RPMI7951 (cell line): Measurements from ENCODE around the gene CYYR1. TPM values are rescaled to one million over a fixed set of nuclear protein-coding genes. Genes with fewer than 3 reads are reported as not detected.
"Not testable (repeated sequence)": the region's sequence is repeated elsewhere in the genome, so short reads cannot be mapped to it uniquely, and the experiment has no call there.

Experiments used
- DNase-seq: peaks from one replicate; pipeline ENCODE4 v3.0.0-alpha.2; 2012; ENCODE audit warnings: low read depth
- total RNA-seq: library from RNA; depleted of rRNA; stranded (reverse); fragments of >200 nt; shearing (Covaris generic); gene quantifications from 2 replicates; pipeline ENCODE4 v1.2.3, GENCODE V29; 2014

CYYR1 gene
- total RNA-seq, 1 experiment from 2014 or later, result not detected

GRCh38 chr21:26489781-26490180, 83.3 kb downstream of the CYYR1 start:
- no peak for DNase-seq

GRCh38 chr21:26487981-26488480, 85.1 kb downstream of the CYYR1 start:
- no peak for DNase-seq

- no peak for DNase-seq
Observed at GRCh38 chr21:26473471-26473870, 99.6 kb downstream of the CYYR1 start.

DNA sequence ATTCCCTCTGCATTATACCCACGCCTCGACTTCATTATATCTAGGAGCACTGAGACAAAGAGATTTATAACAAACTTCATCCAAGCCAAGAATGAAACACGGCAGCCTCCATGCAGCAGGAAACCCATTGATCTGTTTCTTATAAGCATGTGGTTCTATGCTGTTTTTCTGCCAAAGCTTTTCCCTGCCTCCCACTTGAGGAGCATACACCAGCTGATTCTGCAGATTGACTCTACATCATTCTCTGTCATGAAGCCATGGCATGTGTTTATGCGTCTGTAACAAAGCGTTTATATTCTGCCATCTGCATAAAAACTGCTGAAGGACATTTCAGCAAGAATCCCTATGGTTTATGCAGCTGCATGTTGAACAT, 102.0 kb downstream of the CYYR1 start:
- no peak for DNase-seq

GRCh38 chr21:26470351-26471098, 102.6 kb downstream of the CYYR1 start:
- DNase-seq, result no peak

- peak; percentile 31 for DNase-seq
Observed at GRCh38 chr21:26469789-26470188, 103.3 kb downstream of the CYYR1 start.

DNA sequence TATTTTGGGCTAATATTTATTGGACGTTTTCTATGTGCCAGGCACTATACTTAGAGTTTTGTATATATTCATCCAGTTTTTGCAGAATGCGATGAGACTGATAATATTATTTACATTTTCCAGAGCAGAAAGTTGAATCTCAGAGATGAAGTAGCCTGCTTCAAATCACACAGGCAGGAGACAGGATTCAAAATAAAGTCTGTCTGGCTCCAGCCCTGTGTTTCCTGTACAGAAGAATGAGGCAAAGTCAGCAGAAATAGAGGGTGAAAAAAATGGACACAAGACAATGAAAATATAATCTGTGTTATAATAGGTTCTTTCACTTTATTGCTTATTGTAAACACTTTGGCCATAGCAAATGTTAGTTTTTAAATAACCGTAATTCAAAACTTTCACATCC, 107.2 kb downstream of the CYYR1 start:
- no peak for DNase-seq

GRCh38 chr21:26461500-26461899, 111.6 kb downstream of the CYYR1 start:
- DNase-seq, result no peak

DNA sequence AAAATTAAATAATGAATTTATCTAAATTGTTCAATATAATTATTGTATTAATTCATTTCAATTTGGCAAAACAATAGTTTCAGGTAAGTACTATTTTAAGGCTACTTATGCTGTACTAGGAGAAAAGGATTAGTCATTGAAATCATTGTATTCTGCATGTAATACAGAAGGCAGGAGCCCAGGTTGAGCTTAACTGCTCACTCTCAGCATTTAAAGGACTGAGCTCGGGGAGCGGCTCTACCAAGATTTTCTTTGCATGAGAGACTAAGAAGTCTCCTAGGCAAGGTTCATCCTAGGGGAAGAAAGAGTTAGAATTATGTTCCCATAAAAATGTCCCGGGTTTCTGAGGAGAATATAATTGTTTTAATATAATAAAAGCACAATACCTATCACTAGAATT, 112.5 kb downstream of the CYYR1 start:
- no peak for DNase-seq

GRCh38 chr21:26458854-26459253, 114.2 kb downstream of the CYYR1 start:
- DNase-seq, result not testable (repeated sequence)

- no peak for DNase-seq
Observed at GRCh38 chr21:26457817-26458216, 115.3 kb downstream of the CYYR1 start.

DNA sequence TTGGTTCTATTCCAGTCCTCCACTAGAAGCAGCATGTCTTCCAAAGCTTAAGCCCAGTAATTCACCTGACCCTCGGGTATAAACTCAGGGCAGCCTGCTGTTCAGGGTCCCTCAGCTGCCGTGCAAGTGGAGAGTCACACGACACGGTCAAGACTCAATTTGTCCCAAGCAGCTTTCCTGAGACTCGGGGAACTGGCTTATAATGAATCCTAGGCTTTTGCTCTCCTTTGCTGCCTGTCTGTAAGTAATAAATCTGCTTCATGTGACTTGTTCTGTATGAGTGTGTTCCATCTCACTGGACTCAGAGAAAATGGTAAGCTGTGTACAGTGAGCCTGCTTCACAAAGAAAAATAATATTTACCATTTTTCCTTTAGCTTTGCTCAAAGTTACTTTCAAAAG, 119.8 kb downstream of the CYYR1 start:
- no peak for DNase-seq

DNA sequence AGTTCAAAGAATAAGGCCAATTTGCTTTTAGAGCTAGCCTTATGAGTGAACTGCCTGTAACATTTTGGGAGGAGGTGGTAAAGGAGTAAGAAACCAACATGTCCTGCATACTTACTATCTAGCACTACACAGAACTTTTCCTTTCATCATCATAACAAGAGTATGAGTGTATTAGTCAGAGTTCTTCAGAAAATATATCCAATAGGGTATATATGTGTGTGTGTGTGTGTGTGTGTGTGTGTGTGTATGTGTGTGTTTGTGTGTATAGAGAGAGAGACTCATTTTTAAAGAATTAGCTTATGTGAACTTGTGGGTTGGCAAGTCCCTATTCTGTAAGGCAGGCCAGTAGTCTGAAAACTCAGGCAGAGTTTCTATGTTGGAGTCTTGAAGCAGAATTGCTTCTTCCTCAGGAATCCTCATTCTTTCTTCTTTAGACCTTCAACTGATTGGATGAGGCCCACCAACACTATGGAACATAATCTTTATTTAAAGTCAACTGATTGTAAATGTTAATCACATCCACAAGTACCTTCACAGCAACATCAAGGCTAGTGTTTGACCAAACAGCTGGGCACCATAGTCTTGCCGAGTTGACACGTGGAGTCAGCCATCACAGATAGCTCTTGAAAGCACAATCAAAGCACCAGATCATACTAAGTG, 121.9 kb downstream of the CYYR1 start:
- no peak for DNase-seq

DNA sequence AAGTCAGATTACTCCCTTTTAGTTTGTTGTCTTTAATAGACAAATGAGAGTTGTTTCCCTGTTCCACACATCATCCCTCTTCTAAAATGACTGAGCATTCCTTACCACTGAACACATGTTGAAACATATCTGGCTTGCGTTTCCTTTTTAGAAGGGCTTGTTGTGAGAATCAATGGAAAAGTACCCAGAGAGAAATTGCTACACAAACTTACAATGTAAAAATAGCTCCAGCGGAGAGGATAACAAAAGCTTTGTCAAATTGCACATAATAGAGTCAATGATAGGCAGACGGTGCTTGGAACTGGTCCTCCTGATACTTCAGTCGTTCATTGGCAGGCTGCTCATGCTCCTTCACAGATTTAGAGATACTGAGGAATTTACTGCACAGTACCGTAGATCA, 123.9 kb downstream of the CYYR1 start:
- DNase-seq, result peak; percentile 15

GRCh38 chr21:26448751-26449150, 124.3 kb downstream of the CYYR1 start:
- no peak for DNase-seq

DNA sequence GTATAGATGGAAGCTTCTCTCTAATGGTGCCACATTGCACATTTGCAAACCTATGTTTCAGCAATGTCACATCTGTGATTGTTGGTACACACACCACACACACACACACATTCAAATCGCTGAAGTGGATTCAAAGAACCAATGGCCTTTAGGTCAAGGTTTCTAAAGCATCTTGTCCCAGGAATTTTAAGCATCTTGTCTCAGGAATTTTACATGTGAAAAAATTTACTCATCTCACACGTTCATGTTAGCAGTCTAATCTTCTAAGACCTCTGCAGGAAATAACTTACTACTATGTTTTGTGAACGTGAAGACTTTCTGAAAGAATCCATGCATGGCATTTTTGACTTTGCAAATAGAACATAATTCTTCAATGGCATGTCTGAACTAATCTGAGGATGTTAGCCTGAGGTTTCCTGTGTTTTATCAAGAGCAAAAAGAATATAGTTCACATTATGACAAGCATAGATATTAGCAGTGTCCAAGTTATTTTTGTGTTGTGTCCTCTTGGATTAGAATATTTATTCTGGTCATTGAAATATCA, 125.1 kb downstream of the CYYR1 start:
- DNase-seq, result no peak

- peak; percentile 42 for DNase-seq
Observed at GRCh38 chr21:26445440-26445839, 127.6 kb downstream of the CYYR1 start.

DNA sequence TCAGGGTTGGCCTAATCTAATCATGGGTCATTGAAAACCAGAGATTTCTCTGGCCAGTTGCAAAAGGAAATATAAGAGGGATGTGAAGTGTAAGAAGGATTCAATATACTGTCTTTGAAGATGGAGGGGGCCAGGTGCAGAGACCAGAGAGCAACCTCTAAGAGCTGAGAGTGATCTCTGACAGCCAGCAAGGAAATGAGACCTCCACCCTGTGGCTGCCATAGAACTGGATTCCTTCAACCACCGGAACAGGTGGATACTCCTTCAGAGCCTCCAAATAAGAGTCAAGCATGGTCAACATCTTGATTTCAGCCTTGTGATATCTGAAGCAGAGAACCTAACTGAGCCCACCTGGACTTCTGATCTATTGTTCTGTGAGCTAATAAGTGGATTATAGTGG, 128.4 kb downstream of the CYYR1 start:
- no peak for DNase-seq

DNA sequence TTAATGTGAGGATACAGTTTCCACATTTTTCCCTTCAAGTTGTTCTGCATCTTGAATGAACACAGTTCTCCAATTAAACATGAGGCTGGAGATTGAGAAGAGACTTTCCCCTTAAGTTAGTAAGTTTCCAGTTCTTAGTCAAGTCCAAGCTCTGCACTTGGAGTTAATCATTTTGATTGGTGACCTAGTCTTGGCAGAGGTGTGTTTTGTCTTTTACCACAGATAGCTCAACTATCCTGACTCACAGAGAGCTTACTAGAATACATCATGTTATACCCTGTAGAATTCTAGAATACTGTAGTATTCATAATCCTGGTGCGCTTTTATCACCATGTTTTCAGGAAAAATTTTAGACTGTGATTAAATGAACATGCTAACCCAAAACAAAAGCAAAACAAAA, 129.2 kb downstream of the CYYR1 start:
- DNase-seq, result no peak

DNA sequence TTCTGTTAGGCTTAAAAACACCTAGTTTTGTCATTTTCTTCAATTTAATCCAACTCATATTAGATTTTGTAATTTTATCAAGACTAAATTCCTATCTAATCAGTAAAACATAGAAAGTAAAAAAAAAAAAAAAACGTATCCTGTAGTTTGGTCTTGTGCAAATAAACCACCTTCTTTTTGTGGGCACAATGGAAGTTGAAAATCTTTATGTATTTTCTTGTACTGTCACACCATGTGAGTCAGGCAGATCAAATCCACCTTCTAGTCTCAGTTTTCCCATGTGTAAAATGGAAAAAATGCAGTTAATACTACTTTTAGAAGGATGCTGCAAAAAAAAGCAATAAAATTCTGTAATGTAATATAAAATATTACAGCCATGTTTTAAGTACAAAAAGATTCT, 129.8 kb downstream of the CYYR1 start:
- DNase-seq, result no peak

GRCh38 chr21:26441149-26441548, 131.9 kb downstream of the CYYR1 start:
- DNase-seq, result no peak

- no peak for DNase-seq
Observed at GRCh38 chr21:26438976-26439375, 134.1 kb downstream of the CYYR1 start.

GRCh38 chr21:26437326-26438009, 135.6 kb downstream of the CYYR1 start:
- no peak for DNase-seq
